Hematopoietic multipotent progenitor cell treated with erythropoietin and hydrocortisone succinate and interleukin-3 and kit ligand, for 15 days (in vitro differentiated cells): ENCODE measurements around the gene EMC8.
A peak's percentile ranks its signal among the peaks of the same experiment; 100 is the strongest.

Experiments used
- DNase-seq: peaks from one replicate; pipeline ENCODE4 v3.0.0-alpha.2; 2015; ENCODE audit warnings: low spot score

Gene EMC8

GRCh38 chr16:85784813-85785212, 14.5 kb downstream of the EMC8 start:
- DNase-seq = no peak

GRCh38 chr16:85783441-85783840, 15.9 kb downstream of the EMC8 start:
- DNase-seq = no peak

- no peak for DNase-seq
Measured at GRCh38 chr16:85782451-85782850, 16.9 kb downstream of the EMC8 start.

DNA sequence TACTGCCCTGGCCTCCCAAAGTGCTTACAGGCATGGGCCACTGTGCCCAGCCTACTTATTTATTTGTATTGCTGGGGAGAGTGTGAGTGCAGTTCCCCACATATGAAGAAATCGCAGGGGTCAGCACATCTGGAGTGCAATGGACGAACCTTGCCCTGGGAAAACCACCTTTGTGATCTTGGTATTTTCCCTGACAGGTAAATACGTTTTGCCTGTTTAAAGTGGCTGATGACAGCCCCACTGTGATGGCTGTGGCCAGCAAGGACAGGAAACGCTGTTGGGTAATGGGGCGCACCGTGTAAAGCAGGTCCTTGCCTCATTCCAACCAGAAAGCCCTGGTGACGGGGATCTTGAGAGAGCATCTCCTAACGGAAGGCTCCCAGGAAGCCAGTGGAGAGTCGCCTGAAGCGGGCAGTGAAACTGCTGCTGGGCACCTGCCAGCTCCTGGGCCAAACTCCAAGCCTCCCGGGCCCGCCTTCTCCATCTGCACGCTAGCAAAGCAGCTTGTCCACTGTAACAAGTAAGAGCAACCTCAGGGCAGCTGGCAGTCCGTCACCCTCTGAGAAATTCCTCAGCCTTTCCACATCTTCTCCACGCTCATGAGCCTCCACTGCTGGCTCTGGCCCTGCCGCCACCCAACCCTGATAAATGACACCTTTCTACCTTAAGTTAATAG, 17.5 kb downstream of the EMC8 start:
- DNase-seq = no peak

GRCh38 chr16:85781156-85781555, 18.2 kb downstream of the EMC8 start:
- DNase-seq = no peak

- DNase-seq = no peak
Measured at GRCh38 chr16:85780281-85780680, 19.1 kb downstream of the EMC8 start.

DNA sequence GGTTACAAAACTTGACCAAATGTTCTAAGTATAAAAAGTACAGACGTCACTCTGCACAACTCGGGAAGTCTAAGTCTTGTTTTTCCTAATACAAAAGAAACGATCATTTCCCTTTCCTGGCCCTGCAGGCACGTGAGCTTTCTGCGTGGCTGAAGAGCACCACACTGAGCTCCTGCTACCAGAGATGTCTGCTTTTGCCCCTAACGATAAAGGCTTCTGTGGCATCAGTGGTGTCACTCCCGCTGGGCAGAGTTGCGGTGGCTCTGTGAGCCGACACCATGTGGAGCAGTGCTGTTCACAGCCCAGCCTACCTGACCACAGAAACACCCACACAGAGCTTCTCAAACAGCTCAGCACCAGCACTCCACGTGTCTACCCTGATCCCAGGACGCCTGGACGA, 20.5 kb downstream of the EMC8 start:
- DNase-seq = no peak

GRCh38 chr16:85777583-85778310, 21.6 kb downstream of the EMC8 start:
- no peak for DNase-seq

DNA sequence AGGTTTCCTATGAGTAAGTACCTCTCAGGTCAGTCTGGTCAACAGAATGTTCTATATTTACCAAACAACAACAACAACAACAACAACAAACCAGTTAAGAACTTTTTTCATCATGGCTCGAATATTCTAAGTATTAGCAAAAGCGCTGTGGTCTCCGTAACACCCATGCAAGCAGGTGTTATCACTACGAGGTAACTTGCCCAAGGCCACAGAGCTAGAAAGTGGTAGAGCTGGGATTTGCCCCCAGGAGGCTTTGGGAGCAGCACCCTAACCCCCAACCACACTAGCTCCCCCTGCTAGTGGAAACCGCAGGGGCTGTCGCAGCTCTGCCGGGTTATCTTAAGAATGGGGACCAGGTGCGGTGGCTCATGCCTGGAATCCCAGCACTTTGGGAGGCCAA, 24.5 kb downstream of the EMC8 start:
- no peak for DNase-seq

- no peak for DNase-seq
Measured at GRCh38 chr16:85774136-85774535, 25.2 kb downstream of the EMC8 start.

DNA sequence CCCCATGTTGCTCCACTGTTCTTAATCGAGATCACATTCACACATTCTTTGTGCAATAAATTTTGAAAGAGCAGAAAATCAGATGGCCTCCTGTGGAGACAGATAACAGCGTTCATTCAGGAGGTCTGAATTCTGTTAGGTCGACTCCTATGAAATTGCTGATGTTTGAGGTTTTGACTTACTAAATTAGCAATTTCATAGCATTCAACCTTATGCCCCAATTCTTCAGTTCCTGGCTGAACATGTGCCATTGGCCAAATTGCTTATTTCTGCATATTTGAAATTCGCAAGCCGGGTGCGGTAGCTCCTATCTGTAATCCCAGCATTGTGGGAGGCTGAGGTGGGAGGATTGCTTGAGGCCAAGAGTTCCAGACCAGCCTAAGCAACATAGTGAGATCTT, 26.3 kb downstream of the EMC8 start:
- DNase-seq = no peak

- no peak for DNase-seq
Measured at GRCh38 chr16:85770741-85771140, 28.6 kb downstream of the EMC8 start.

- DNase-seq = no peak
Measured at GRCh38 chr16:85768199-85768598, 31.1 kb downstream of the EMC8 start.

DNA sequence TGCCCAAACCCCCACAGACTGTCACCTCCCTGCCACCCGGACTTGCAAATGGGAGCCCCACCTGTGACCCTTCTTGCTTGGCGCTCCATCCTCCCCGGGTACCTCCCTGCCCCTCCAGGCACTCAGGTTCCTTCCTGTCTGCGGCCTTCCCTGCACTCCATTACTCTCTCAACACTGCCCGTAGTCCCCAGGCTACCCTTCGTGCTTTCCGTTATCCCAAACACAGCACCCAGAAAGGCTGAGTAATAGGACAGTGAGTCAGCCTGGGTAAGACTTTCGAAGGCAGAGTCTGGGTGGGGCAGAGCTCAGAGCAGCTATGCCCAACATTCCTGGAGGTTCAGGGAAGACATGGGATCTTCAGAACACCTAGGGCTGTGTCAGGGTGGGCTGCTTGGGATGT, 31.8 kb downstream of the EMC8 start:
- no peak for DNase-seq

DNA sequence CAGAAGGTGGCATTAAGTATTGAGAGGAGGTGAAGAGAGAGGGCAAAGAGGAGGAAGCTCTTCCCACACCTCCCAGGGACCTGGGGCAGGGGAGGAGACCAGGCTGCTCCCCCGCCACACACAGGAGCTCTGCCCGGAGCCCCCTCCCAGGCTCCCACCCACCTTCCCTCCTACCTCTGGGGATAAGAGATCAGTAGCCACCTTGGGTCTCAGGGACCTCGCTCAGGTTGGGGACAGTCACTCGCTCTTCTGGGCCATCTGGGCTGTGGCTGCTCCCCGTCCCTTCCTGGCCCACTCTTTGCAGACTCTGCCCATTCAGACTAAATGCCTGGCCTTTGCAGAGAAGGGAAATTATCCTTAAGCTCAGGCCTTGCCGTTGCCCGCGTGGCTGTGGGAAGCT, 33.6 kb downstream of the EMC8 start:
- no peak for DNase-seq

- DNase-seq = no peak
Measured at GRCh38 chr16:85765211-85765610, 34.1 kb downstream of the EMC8 start.

GRCh38 chr16:85763616-85764015, 35.7 kb downstream of the EMC8 start:
- no peak for DNase-seq

DNA sequence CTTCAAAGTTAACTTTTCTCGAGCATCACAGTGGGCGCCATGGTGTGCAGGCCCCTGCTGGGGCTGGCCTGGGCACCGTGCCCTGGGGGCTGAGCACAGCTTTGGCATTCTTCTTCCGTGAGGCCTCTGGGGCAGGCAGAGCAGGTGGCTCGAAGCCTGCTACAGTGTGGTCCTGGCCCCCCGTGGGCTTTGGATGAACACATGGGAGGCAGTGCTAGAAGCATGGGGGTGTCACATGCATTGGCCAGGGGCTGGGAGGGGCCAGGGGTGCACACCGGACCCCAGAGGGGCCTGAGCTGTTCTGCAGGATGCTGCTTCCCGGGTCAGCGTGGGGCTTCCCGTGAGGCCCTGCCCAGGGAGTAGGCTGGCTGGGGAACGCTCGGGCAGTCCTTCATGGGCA, 36.4 kb downstream of the EMC8 start:
- no peak for DNase-seq

- DNase-seq = no peak
Measured at GRCh38 chr16:85761861-85762260, 37.5 kb downstream of the EMC8 start.

GRCh38 chr16:85759631-85760419, 39.5 kb downstream of the EMC8 start:
- peak; percentile 6 for DNase-seq

- DNase-seq = no peak
Measured at GRCh38 chr16:85759136-85759535, 40.2 kb downstream of the EMC8 start.

GRCh38 chr16:85757341-85757822, 42.0 kb downstream of the EMC8 start:
- no peak for DNase-seq
